ENCODE results near the gene SLC14A1.
A peak's percentile ranks its signal among the peaks of the same experiment; 100 is the strongest.

SLC14A1 gene

DNA sequence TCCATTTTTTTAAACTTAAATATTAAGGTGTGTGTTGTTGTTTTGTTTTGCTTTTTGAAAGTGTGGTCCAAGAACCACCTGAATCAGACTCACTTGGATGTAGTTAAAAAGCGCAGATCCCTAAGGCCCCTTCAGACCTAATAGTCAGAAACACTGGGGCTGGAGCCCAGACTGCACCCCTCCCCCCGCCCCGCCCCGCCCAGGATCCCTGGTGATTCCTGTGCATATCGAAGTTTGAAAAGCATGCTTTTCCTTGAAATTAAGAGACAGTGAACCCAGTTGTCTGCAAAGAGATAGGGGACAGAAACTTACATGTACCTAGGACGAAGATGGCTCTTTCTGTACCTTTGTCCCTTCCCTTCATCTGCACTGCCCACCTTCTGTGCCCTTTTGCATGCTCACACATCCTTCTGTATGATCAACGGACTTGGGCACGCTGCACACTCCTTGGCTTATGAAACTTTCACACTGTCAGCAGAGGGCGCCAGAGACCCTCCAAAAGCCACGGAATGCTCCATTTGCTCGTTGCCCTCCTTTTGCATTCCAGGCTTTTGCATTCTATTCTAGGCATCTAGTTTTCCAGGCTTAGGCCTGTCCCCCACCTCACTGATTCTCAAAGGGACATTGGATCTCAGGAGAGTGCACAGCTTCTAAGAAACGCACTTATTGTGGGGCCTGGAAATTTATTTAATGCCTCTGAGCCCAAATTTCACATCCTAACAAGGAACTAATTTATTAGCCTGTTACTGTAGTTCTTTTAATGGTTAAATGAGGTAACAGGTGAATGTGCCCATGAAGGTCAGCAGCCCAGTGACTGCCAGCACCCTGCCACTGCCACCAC, 32.8 kb upstream of the SLC14A1 start:
- Histone ChIP-seq H2AFZ (ENCODE audit: low read length) (no peak overlapping the region), H3K79me1 (ENCODE audit: low read depth, low read length) (no peaks in the 10 kb centered on the region), H3K36me3 (replicated peaks in 1 of 2; ENCODE audit: control insufficient read depth in 2 of 2, insufficient read depth in 2 of 2, low read length in 2 of 2) (no peaks in the 10 kb centered on the region), H4K91ac (ENCODE audit: low read depth, low read length, poor library complexity) (no peak overlapping the region), H2BK15ac (ENCODE audit: low read length) (peak overlapping the region; percentile 38), H3K9me3 (replicated peaks in 1 of 2; ENCODE audit: control insufficient read depth in 2 of 2, insufficient read depth in 1 of 2, low read depth in 1 of 2, low read length in 2 of 2) (no peaks in the 10 kb centered on the region), H3K9ac (ENCODE audit: low read depth, low read length, poor library complexity) (no peak overlapping the region), H3K4me1 (ENCODE audit: control insufficient read depth in 2 of 2, insufficient read depth in 1 of 2, low read depth in 1 of 2, low read length in 2 of 2) (peaks cover 2 to 6% of the 10 kb centered on the region in 2 donors), H3K4ac (ENCODE audit: low read length) (no peak overlapping the region), H2BK120ac (ENCODE audit: low read depth, low read length) (no peak overlapping the region), H2AK5ac (ENCODE audit: low read depth, low read length) (no peak overlapping the region), H3K27ac (replicated peaks; ENCODE audit: low read length) (no peak overlapping the region), H3K4me3 (ENCODE audit: low read length in 2 of 2) (no peak overlapping the region), H3K27me3 (ENCODE audit: control insufficient read depth in 3 of 3, insufficient read depth in 3 of 3, low read depth in 1 of 3, low read length in 3 of 3) (no peaks in the 10 kb centered on the region), H3K14ac (ENCODE audit: low read length) (no peak overlapping the region), H3K18ac (ENCODE audit: low read length) (peak overlapping the region; percentile 7), H3K23ac (ENCODE audit: low read depth, low read length, poor library complexity) (no peak overlapping the region), H3K4me2 (ENCODE audit: insufficient read depth, low read length, poor library complexity, severe bottlenecking) (no peak overlapping the region), H4K8ac (ENCODE audit: low read depth, low read length) (peak overlapping the region; percentile 92), H2BK5ac (ENCODE audit: low read length) (no peak overlapping the region), H2BK12ac (ENCODE audit: low read length) (peak overlapping the region; percentile 50)
- peak; percentile 87 for DNase-seq (ENCODE audit: low spot score)
- WGBS, 2 donors (ENCODE audit: extremely low coverage in 2 of 2, insufficient read length in 2 of 2, insufficient replicate concordance in 1 of 2) = no CpG with 5 or more reads among the region's 12 CpGs

DNA sequence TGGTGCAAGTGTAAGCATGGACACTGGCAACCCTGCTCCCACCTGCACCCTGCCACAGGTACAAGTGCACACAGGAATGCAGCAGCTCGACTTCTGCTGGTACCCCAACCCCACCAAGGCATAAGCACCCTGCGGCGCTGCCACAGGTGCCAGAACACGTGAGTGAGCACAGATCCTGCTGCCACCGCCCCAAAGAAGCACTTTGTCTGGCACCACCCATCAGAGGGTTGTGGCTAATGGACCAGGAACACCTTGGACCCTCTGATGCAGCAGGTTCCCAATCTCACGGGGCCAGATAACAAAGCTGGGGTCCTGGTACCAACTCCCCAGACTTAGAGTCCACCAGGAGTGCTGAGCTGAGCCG, 32.2 kb upstream of the SLC14A1 start:
- H3K4me1 ChIP-seq (ENCODE audit: control insufficient read depth in 2 of 2, insufficient read depth in 1 of 2, low read depth in 1 of 2, low read length in 2 of 2) = peaks cover 2 to 6% of the 10 kb centered on the region in 2 donors
- no peak overlapping the region for H3K9ac ChIP-seq (ENCODE audit: low read depth, low read length, poor library complexity)
- H4K91ac ChIP-seq (ENCODE audit: low read depth, low read length, poor library complexity) = no peak overlapping the region
- H2BK15ac ChIP-seq (ENCODE audit: low read length) = peak overlapping the region; percentile 38
- peak overlapping the region; percentile 7 for H3K18ac ChIP-seq (ENCODE audit: low read length)
- no peak overlapping the region for H3K4ac ChIP-seq (ENCODE audit: low read length)
- H2BK5ac ChIP-seq (ENCODE audit: low read length) = no peak overlapping the region
- H3K79me1 ChIP-seq (ENCODE audit: low read depth, low read length) = no peaks in the 10 kb centered on the region
- DNase-seq (ENCODE audit: low spot score) = no peak
- H4K8ac ChIP-seq (ENCODE audit: low read depth, low read length) = peak overlapping the region; percentile 92
- no peak overlapping the region for H2BK120ac ChIP-seq (ENCODE audit: low read depth, low read length)
- H2AFZ ChIP-seq (ENCODE audit: low read length) = no peak overlapping the region
- peak overlapping the region; percentile 50 for H2BK12ac ChIP-seq (ENCODE audit: low read length)
- H3K4me3 ChIP-seq (ENCODE audit: low read length in 2 of 2) = no peak overlapping the region
- H3K14ac ChIP-seq (ENCODE audit: low read length) = no peak overlapping the region
- H2AK5ac ChIP-seq (ENCODE audit: low read depth, low read length) = no peak overlapping the region
- H3K27me3 ChIP-seq (ENCODE audit: control insufficient read depth in 3 of 3, insufficient read depth in 3 of 3, low read depth in 1 of 3, low read length in 3 of 3) = no peaks in the 10 kb centered on the region
- no peaks in the 10 kb centered on the region for H3K9me3 ChIP-seq (replicated peaks in 1 of 2; ENCODE audit: control insufficient read depth in 2 of 2, insufficient read depth in 1 of 2, low read depth in 1 of 2, low read length in 2 of 2)
- H3K27ac ChIP-seq (replicated peaks; ENCODE audit: low read length) = no peak overlapping the region
- no peaks in the 10 kb centered on the region for H3K36me3 ChIP-seq (replicated peaks in 1 of 2; ENCODE audit: control insufficient read depth in 2 of 2, insufficient read depth in 2 of 2, low read length in 2 of 2)
- H3K4me2 ChIP-seq (ENCODE audit: insufficient read depth, low read length, poor library complexity, severe bottlenecking) = no peak overlapping the region
- no CpG with 5 or more reads among the region's 7 CpGs for WGBS, 2 donors (ENCODE audit: extremely low coverage in 2 of 2, insufficient read length in 2 of 2, insufficient replicate concordance in 1 of 2)
- no peak overlapping the region for H3K23ac ChIP-seq (ENCODE audit: low read depth, low read length, poor library complexity)

GRCh38 chr18:45702708-45703265, 21.2 kb upstream of the SLC14A1 start:
- no CpG with 5 or more reads among the region's 1 CpG for WGBS, 2 donors (ENCODE audit: extremely low coverage in 2 of 2, insufficient read length in 2 of 2, insufficient replicate concordance in 1 of 2)
- Histone ChIP-seq H3K9ac (ENCODE audit: low read depth, low read length, poor library complexity) (no peak overlapping the region), H3K18ac (ENCODE audit: low read length) (no peak overlapping the region), H2AK5ac (ENCODE audit: low read depth, low read length) (no peak overlapping the region), H2AFZ (ENCODE audit: low read length) (no peak overlapping the region), H3K27me3 (ENCODE audit: control insufficient read depth in 3 of 3, insufficient read depth in 3 of 3, low read depth in 1 of 3, low read length in 3 of 3) (no peaks in the 10 kb centered on the region), H3K79me1 (ENCODE audit: low read depth, low read length) (no peaks in the 10 kb centered on the region), H3K4ac (ENCODE audit: low read length) (no peak overlapping the region), H3K4me2 (ENCODE audit: insufficient read depth, low read length, poor library complexity, severe bottlenecking) (no peak overlapping the region), H3K9me3 (replicated peaks in 1 of 2; ENCODE audit: control insufficient read depth in 2 of 2, insufficient read depth in 1 of 2, low read depth in 1 of 2, low read length in 2 of 2) (no peaks in the 10 kb centered on the region), H4K91ac (ENCODE audit: low read depth, low read length, poor library complexity) (no peak overlapping the region), H4K8ac (ENCODE audit: low read depth, low read length) (no peak overlapping the region), H2BK5ac (ENCODE audit: low read length) (no peak overlapping the region), H3K4me3 (ENCODE audit: low read length in 2 of 2) (no peak overlapping the region), H3K4me1 (ENCODE audit: control insufficient read depth in 2 of 2, insufficient read depth in 1 of 2, low read depth in 1 of 2, low read length in 2 of 2) (no peaks in the 10 kb centered on the region), H2BK12ac (ENCODE audit: low read length) (no peak overlapping the region), H3K14ac (ENCODE audit: low read length) (no peak overlapping the region), H3K23ac (ENCODE audit: low read depth, low read length, poor library complexity) (no peak overlapping the region), H3K36me3 (replicated peaks in 1 of 2; ENCODE audit: control insufficient read depth in 2 of 2, insufficient read depth in 2 of 2, low read length in 2 of 2) (no peaks in the 10 kb centered on the region), H3K27ac (replicated peaks; ENCODE audit: low read length) (no peak overlapping the region), H2BK120ac (ENCODE audit: low read depth, low read length) (no peak overlapping the region), H2BK15ac (ENCODE audit: low read length) (no peak overlapping the region)
- no peak for DNase-seq (ENCODE audit: low spot score)

DNA sequence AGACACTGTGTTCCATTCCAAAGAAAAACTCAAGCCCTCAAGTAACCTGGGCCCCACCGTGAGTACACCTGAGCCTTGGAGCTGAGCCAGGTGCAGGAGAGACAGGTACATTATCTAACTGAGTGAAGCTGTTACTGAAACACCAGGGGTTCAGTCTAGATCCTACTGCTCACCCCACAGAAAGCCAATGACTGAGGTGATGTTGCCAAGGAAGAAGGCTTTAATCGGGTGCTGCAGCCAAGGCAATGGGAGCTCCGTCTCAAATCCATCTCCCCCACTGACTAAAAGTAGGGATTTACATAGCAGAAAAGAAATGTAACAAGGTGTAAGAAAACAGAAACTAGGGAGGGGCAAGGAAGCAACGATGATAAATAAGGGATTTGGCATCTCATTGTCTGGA, 15.2 kb upstream of the SLC14A1 start:
- H3K79me1 ChIP-seq (ENCODE audit: low read depth, low read length) = no peaks in the 10 kb centered on the region
- WGBS, 2 donors (ENCODE audit: extremely low coverage in 2 of 2, insufficient read length in 2 of 2, insufficient replicate concordance in 1 of 2) = no CpG with 5 or more reads among the region's 4 CpGs
- no peak overlapping the region for H2AFZ ChIP-seq (ENCODE audit: low read length)
- no peak overlapping the region for H2BK5ac ChIP-seq (ENCODE audit: low read length)
- H3K4me3 ChIP-seq (ENCODE audit: low read length in 2 of 2) = peak overlapping the region in 1 of 2 donors; percentile 44
- no peak overlapping the region for H2BK15ac ChIP-seq (ENCODE audit: low read length)
- peaks cover 0 to 9% of the 10 kb centered on the region in 2 donors for H3K9me3 ChIP-seq (replicated peaks in 1 of 2; ENCODE audit: control insufficient read depth in 2 of 2, insufficient read depth in 1 of 2, low read depth in 1 of 2, low read length in 2 of 2)
- no peak overlapping the region for H4K8ac ChIP-seq (ENCODE audit: low read depth, low read length)
- H3K36me3 ChIP-seq (replicated peaks in 1 of 2; ENCODE audit: control insufficient read depth in 2 of 2, insufficient read depth in 2 of 2, low read length in 2 of 2) = no peaks in the 10 kb centered on the region
- no peak overlapping the region for H3K18ac ChIP-seq (ENCODE audit: low read length)
- no peak overlapping the region for H2BK12ac ChIP-seq (ENCODE audit: low read length)
- H3K4me1 ChIP-seq (ENCODE audit: control insufficient read depth in 2 of 2, insufficient read depth in 1 of 2, low read depth in 1 of 2, low read length in 2 of 2) = no peaks in the 10 kb centered on the region
- no peak overlapping the region for H3K4ac ChIP-seq (ENCODE audit: low read length)
- H2AK5ac ChIP-seq (ENCODE audit: low read depth, low read length) = no peak overlapping the region
- no peak overlapping the region for H3K9ac ChIP-seq (ENCODE audit: low read depth, low read length, poor library complexity)
- H3K4me2 ChIP-seq (ENCODE audit: insufficient read depth, low read length, poor library complexity, severe bottlenecking) = no peak overlapping the region
- no peak overlapping the region for H2BK120ac ChIP-seq (ENCODE audit: low read depth, low read length)
- no peak overlapping the region for H3K23ac ChIP-seq (ENCODE audit: low read depth, low read length, poor library complexity)
- peaks cover 0 to 1% (median 0%) of the 10 kb centered on the region in 3 experiments for H3K27me3 ChIP-seq (ENCODE audit: control insufficient read depth in 3 of 3, insufficient read depth in 3 of 3, low read depth in 1 of 3, low read length in 3 of 3)
- no peak overlapping the region for H3K14ac ChIP-seq (ENCODE audit: low read length)
- H4K91ac ChIP-seq (ENCODE audit: low read depth, low read length, poor library complexity) = no peak overlapping the region
- no peak overlapping the region for H3K27ac ChIP-seq (replicated peaks; ENCODE audit: low read length)
- DNase-seq (ENCODE audit: low spot score) = no peak
